SH-SY5Y (cell line): ENCODE data around the gene ENTREP1.

Experiments used
- GATA2 ChIP-seq: IDR thresholded peaks from 2 replicates; pipeline ENCODE4 v1.6.1; 2011; ENCODE audit warnings: mild to moderate bottlenecking, low read depth, low read length
- GATA3 ChIP-seq: IDR thresholded peaks from 2 replicates; pipeline ENCODE4 v1.6.1; 2011; ENCODE audit warnings: low read depth, mild to moderate bottlenecking, low read length, moderate library complexity

GRCh38 chr9:69334317-69334716, 9.3 kb downstream of the ENTREP1 start:
- TF ChIP-seq GATA2 = no peak
- TF ChIP-seq GATA3 = no peak
